ENCODE data around the gene KDM7A.
"Not testable (repeated sequence)": the region's sequence is repeated elsewhere in the genome, so short reads cannot be mapped to it uniquely, and the experiment has no call there.

The KDM7A gene

DNA sequence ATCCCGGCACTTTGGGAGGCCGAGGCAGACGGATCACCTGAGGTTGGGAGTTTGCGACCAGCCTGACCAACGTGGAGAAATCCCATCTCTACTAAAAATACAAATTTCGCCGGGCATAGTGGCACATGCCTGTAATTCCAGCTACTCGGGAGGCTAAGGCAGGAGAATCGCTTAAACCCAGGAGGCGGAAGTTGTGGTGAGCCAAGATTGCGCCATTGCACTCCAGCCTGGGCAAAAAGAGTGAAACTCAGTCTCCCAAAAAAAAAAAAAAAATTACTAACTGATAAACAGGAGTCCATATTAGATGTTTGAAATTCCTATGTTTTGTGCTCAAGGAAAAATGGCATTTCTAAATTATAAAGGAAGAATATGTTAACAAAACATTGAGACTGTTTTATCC is 14.7 kb downstream of the KDM7A start:
- not testable (repeated sequence) for DNase-seq (ENCODE audit: extremely low read depth in 1 of 2, low read depth in 1 of 2)

- DNase-seq (ENCODE audit: extremely low read depth in 1 of 2, low read depth in 1 of 2), result no peak
These were observed 15.7 kb downstream of the KDM7A start for GRCh38 chr7:140161047-140161446.

DNA sequence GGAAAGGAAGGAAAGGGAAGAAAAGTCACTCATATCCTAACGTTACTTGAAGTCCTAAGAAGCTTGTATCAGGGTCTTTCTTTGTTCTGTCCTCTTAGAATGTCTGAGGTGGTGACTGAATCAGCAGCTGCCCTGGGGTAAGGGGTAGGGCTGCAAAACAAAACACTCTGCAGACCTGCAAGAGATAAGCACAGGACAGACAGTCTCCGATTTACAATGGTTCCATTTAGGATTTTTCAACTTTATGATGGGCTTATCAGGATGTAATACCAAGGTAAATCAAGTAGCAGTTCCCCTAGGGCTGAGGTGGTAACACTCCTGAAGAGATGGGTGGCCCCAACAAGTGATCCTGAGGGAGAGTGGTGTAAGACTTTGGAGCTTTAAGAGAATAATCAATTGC is 16.5 kb downstream of the KDM7A start:
- DNase-seq (ENCODE audit: extremely low read depth in 1 of 2, low read depth in 1 of 2), result no peak

- DNase-seq (ENCODE audit: extremely low read depth in 1 of 2, low read depth in 1 of 2), result no peak
These were observed 17.3 kb downstream of the KDM7A start for GRCh38 chr7:140159497-140159896.

- no peak for DNase-seq (ENCODE audit: extremely low read depth in 1 of 2, low read depth in 1 of 2)
These were observed 20.2 kb downstream of the KDM7A start for GRCh38 chr7:140156460-140157080.

DNA sequence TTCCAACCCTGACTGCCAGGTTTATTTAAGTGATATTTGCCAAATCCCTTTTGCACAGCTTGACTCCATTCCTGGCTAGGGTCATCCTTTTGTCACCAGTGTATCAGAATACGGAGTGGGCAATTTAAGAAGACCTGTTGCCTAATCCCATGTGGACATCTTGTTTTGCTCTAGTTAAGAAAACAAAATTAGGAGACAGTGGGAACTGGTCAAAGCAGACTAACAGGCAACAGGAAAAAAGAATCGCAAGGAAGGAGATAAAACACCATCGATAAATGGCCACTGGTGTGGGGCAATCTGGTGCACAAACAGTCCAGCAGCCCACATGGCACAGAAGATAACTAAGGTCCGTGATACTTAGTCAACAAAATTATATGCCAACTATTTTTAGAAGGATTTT is 21.4 kb downstream of the KDM7A start:
- DNase-seq (ENCODE audit: extremely low read depth in 1 of 2, low read depth in 1 of 2), result no peak

GRCh38 chr7:140153666-140154161 is 23.1 kb downstream of the KDM7A start:
- no peak for DNase-seq (ENCODE audit: extremely low read depth in 1 of 2, low read depth in 1 of 2)

DNA sequence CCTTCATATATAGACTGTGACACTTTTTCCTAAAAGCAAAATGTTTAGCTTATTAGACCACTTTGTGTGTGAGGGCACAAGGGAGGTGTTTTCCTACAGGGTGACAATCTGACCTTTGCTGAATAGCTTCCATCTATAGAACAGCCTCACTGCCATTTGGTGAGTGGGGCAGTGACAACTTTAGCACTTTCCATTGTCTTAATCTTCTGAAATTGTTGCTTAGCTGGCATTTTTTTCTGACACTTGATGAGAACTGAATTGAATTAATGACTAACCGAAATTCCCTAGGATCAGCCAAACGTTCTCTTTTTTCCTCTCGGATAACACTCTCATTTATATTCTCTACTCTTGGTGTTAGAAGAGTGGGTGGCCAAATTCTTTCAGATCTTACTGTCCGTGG is 30.2 kb downstream of the KDM7A start:
- no peak for DNase-seq (ENCODE audit: extremely low read depth in 1 of 2, low read depth in 1 of 2)

DNA sequence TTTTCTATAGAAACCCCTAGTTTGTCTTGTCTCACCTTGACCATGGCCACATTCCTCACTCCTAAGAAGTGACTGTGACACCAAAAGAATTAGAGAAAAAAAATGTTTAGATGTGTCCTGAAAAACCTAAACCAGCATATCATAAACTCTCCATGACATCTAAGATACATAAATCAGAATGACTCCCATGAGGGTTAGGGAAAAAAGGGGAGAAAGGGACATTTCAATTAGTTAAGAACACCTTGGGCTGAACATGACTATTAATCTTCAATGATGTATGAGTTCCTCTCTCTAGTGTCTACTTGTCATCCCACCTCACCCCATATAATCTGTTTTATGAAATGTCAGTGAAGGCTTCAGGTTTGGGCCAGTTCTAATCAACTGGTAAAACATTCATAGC is 31.1 kb downstream of the KDM7A start:
- DNase-seq (ENCODE audit: extremely low read depth in 1 of 2, low read depth in 1 of 2), result no peak

DNA sequence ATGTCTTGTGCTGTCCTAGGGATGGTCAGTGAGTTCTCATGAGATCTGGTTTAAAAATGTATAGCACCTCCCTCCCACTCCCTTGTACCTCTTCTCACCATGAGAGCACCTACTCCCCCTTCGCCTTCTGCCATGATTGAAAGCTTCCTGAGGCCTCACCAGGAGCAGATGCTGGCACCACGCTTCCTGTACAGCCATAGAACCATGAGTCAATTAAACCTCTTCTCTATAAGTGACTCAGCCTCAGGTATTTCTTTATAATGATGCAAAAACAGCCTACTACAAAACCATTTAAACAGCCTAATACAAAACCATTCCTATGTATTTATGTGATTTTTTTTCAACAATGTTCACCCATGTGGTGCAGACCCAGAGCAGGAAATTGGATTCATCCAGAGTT is 32.0 kb downstream of the KDM7A start:
- no peak for DNase-seq (ENCODE audit: extremely low read depth in 1 of 2, low read depth in 1 of 2)

DNA sequence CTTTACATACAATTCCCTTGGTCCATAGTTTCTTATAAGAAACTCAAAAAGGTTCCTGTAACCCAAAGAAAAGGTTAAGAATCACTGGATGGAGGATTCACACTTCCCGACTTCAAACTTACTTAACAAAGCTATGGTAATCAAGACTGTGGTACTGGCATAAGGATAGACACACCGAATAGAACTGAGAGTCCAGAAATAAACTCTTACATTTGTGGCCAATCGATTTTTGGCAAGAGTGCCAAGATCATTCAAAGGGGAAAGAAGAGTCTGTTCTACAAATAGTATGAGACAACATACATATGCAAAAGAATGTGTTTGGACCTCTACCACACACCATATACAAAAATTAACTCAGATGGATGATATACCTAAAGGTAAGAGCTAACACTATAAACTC is 32.8 kb downstream of the KDM7A start:
- DNase-seq (ENCODE audit: extremely low read depth in 1 of 2, low read depth in 1 of 2), result no peak

- no peak for DNase-seq (ENCODE audit: extremely low read depth in 1 of 2, low read depth in 1 of 2)
These were observed 34.8 kb downstream of the KDM7A start for GRCh38 chr7:140142031-140142430.

- DNase-seq (ENCODE audit: extremely low read depth in 1 of 2, low read depth in 1 of 2), result no peak
These were observed 35.5 kb downstream of the KDM7A start for GRCh38 chr7:140141256-140141655.

DNA sequence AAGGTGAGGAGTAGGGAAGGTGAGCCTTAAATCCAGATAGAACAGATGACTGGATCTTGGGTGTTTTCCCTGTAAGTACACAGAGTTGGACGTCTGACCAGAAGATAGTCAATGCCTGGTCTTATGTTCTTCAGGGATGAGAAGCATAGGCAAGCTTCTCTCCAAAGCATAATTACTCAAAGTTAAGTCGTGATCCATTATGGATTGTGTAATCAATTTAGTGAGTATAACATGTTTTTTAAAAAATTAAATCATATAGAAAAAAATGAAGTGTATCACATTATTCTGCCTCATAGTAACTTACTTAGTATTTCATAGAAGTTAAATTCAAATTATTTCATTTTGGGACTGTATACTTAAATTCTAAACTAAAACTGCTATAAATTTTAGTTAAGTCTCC is 39.7 kb downstream of the KDM7A start:
- no peak for DNase-seq (ENCODE audit: extremely low read depth in 1 of 2, low read depth in 1 of 2)

- no peak for DNase-seq (ENCODE audit: extremely low read depth in 1 of 2, low read depth in 1 of 2)
These were observed 40.7 kb downstream of the KDM7A start for GRCh38 chr7:140136073-140136472.

GRCh38 chr7:140134039-140134438 is 42.7 kb downstream of the KDM7A start:
- no peak for DNase-seq (ENCODE audit: extremely low read depth in 1 of 2, low read depth in 1 of 2)

DNA sequence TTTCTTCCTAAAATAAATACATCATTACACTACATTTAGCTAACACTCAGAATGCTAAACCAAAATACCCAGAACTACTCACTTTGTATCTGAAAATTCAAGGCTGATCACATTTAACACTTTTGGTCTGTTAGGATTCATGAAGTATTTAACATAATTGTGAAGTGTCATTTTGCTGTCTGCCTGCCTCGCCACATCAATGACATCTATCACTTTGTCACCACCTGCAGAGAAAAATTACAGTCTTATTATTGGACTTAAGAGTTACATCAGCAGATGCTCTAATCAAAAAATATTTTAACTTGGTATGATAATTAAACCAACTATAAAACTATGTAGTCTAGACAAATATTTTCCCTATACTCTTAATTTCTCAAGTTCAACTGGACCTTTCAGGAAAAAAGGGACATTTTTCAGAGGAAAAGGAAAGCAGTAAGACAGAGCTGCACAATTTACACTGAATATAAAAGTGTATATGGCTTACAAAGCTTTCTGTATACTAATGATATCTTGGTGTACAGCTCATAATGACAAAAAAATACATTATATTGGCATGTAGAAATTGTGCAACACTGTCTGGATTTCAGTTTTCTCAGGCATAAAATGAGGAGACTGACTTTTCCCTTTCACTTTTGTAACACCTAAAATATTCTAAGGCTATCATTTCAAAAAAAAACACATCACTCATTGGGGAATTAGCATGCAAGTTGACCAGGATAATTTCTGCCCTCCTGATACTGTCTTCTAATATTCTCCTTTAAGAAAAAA is 49.2 kb downstream of the KDM7A start:
- no peak for DNase-seq (ENCODE audit: extremely low read depth in 1 of 2, low read depth in 1 of 2)

- no peak for DNase-seq (ENCODE audit: extremely low read depth in 1 of 2, low read depth in 1 of 2)
These were observed 50.2 kb downstream of the KDM7A start for GRCh38 chr7:140126435-140127034.

DNA sequence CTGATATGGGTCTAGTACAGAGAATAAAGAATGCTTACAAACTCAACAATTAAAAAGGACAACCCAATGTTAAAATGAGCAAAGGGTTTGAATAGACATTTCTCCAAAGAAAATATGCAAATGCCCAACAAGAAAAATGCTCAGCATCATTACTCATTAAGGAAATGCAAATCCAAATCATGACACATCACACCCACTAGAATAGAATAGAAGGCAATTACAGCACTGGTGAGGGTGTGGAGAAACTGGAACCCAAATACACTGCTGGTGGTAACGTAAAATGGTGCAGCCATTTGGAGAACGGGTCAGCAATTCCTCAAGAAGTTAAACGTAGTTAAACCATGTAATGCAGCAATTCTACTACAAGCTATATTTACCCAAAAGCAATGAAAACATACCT is 53.8 kb downstream of the KDM7A start:
- DNase-seq (ENCODE audit: extremely low read depth in 1 of 2, low read depth in 1 of 2), result no peak

- DNase-seq (ENCODE audit: extremely low read depth in 1 of 2, low read depth in 1 of 2), result no peak
These were observed 55.5 kb downstream of the KDM7A start for GRCh38 chr7:140121326-140121725.

DNA sequence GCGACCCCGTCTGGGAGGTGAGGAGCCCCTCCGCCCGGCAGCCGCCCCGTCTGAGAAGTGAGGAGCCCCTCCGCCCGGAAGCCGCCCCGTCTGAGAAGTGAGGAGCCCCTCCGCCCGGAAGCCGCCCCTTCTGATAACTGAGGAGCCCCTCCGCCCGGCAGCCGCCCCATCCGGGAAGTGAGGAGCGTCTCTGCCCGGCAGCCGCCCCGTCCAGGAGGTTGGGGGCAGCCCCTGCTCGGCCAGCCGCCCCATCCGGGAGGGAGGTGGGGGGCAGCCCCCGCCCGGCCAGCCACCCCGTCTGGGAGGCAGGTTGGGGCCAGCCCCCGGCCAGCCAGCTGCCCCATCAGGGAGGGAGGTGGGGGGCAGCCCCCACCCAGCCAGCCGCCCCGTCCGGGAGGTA is 62.0 kb downstream of the KDM7A start:
- DNase-seq (ENCODE audit: extremely low read depth in 1 of 2, low read depth in 1 of 2), result not testable (repeated sequence)

- DNase-seq (ENCODE audit: extremely low read depth in 1 of 2, low read depth in 1 of 2), result not testable (repeated sequence)
These were observed 68.0 kb downstream of the KDM7A start for GRCh38 chr7:140108777-140109176.

All from stimulated activated CD8-positive, alpha-beta memory T cell treated with anti-CD3 and anti-CD28 coated beads, Interleukin-7, amount 100 ng/mL, for 48 hours (primary cell).